Activated CD4-positive, alpha-beta T cell treated with anti-CD3 and anti-CD28 coated beads, Interleukin-2, amount 10 ng/mL, durations not matched to agents 7 days and 5 days (primary cell): ENCODE results near the gene SLC35B3. TPM values are rescaled to one million over a fixed set of nuclear protein-coding genes. Genes with fewer than 3 reads are reported as not detected.

Experiments used
- CTCF ChIA-PET: fragments of 350-600 bp; sonication (Branson Sonifier 250); formaldehyde crosslinking; loops from one replicate; lab custom pipeline; 2021; ENCODE audit warnings: antibody characterized with exemption; lab: Charles Lee
- POLR2A ChIA-PET: fragments of 350-600 bp; sonication (Branson Sonifier 250); formaldehyde crosslinking; loops from one replicate; lab custom pipeline; 2021; ENCODE audit warnings: antibody characterized with exemption; lab: Charles Lee
- DNase-seq: peaks from one replicate; pipeline ENCODE4 v3.0.0-alpha.2; 2020
- H3K27ac Mint-ChIP-seq: one replicate; pipeline ENCODE4 v1.8.0; 2021; ENCODE audit warnings: mild to moderate bottlenecking, moderate library complexity, mixed read lengths
- H3K27me3 Mint-ChIP-seq: one replicate; pipeline ENCODE4 v1.8.0; 2021; ENCODE audit warnings: mixed read lengths
- H3K36me3 Mint-ChIP-seq: one replicate; pipeline ENCODE4 v1.8.0; 2021; ENCODE audit warnings: low read depth, mixed read lengths
- H3K4me1 Mint-ChIP-seq: one replicate; pipeline ENCODE4 v1.8.0; 2021; ENCODE audit warnings: mixed read lengths
- H3K4me3 Mint-ChIP-seq: one replicate; pipeline ENCODE4 v1.8.0; 2021; ENCODE audit warnings: mild to moderate bottlenecking, moderate library complexity, mixed read lengths
- H3K9me3 Mint-ChIP-seq: one replicate; pipeline ENCODE4 v1.8.0; 2021; ENCODE audit warnings: mixed read lengths
- total RNA-seq, 2 experiments: library from RNA; stranded (reverse); gene quantifications; one replicate each; pipeline ENCODE4 v1.2.3, GENCODE V29; 2021

SLC35B3 gene
- total RNA-seq, 2 experiments from 2014 or later: 10.2 to 11.5 TPM

DNA sequence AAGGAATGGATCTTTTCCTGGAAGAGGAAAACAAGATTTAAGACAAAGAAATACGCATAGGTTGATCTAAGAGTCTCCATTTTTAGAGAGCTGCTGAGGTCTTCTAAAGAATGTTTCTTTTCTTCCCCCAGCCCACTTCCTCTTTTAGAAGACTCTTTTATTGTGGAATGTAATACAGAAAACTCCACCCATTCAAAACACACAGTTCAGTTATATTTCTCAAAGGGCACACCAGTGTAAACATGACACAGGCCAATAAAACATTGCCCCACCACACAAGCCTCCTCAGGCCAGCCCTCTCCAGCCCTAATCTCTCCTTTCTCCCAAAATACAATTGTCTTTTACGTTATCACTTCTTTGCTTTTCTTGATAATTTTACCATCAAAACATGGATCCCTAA lies 42.8 kb downstream of the SLC35B3 start:
- Mint-ChIP-seq H3K4me1 (peaks cover 18% of the 10 kb centered on the region), H3K27ac (peak overlapping the region; percentile 84), H3K9me3 (no peaks in the 10 kb centered on the region), H3K27me3 (peaks cover 5% of the 10 kb centered on the region), H3K36me3 (no peaks in the 10 kb centered on the region), H3K4me3 (no peak overlapping the region)
- no peak for DNase-seq
- CTCF ChIA-PET: no interaction called here
- POLR2A ChIA-PET: no interaction called here

DNA sequence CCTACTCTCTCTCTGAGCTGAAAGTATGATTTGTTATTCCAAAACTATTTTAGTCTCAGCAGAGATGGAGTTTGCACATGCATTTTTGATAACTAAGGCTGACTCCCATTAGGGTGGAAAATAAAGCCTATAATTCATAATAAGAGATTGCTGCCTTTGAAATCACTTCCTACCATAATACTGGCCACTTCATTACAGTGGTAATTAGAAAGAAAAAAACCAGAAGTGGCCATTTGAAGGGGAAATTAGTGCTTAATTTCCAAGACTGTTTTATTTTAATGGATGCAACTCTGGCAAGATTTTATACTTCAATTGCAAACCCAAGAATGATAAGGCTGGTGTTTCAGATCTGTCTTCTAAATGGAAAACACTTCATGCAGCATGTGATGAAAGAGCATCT lies 43.4 kb downstream of the SLC35B3 start:
- DNase-seq: no peak
- CTCF ChIA-PET: no interaction called here
- no peak overlapping the region for H3K4me3 Mint-ChIP-seq
- POLR2A ChIA-PET: no interaction called here
- H3K27ac Mint-ChIP-seq: peak overlapping the region; percentile 84
- H3K9me3 Mint-ChIP-seq: no peaks in the 10 kb centered on the region
- H3K4me1 Mint-ChIP-seq: peaks cover 18% of the 10 kb centered on the region
- no peaks in the 10 kb centered on the region for H3K36me3 Mint-ChIP-seq
- H3K27me3 Mint-ChIP-seq: peaks cover 5% of the 10 kb centered on the region

DNA sequence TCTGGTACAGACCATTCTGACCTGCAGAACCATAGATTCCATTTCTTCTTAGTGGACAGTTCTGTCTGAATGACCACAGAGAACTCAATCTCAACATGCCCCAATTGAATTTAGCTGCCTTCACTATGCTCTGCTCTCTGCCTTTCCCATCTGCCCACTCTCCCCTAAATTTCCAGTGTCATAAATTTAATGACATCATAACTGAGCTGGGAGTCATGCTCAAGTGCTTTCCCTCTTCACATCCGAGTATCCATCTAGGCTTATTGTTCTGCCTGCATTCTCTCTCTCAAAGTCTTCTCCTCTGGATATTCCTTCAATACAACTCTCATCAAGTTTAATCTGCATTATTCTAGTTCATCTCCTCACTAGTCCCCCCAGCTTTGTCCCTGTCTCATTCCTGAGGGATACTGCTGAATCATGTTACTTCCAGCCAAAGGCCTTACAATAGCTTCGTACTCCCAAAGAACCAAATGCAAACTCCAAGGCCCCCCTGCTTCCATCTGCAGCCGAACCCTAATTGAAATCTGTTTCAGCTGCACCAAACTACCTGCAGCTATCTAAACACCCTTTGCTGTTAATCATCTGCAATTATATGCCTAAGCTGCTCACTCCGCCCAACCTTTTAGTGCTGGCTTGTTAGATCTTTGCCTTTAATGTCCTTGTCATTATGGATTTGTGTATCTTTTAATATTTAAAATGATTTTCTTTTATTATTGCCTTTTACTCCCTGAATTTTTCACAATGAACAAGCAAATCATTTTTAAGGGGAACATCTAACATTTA lies 46.1 kb downstream of the SLC35B3 start:
- ChIA-PET CTCF (no interaction called here), POLR2A (no interaction called here)
- no peak overlapping the region for H3K27ac Mint-ChIP-seq
- no peaks in the 10 kb centered on the region for H3K9me3 Mint-ChIP-seq
- no peaks in the 10 kb centered on the region for H3K36me3 Mint-ChIP-seq
- H3K27me3 Mint-ChIP-seq: peaks cover 7% of the 10 kb centered on the region
- no peak overlapping the region for H3K4me3 Mint-ChIP-seq
- DNase-seq: no peak
- peaks cover 18% of the 10 kb centered on the region for H3K4me1 Mint-ChIP-seq

DNA sequence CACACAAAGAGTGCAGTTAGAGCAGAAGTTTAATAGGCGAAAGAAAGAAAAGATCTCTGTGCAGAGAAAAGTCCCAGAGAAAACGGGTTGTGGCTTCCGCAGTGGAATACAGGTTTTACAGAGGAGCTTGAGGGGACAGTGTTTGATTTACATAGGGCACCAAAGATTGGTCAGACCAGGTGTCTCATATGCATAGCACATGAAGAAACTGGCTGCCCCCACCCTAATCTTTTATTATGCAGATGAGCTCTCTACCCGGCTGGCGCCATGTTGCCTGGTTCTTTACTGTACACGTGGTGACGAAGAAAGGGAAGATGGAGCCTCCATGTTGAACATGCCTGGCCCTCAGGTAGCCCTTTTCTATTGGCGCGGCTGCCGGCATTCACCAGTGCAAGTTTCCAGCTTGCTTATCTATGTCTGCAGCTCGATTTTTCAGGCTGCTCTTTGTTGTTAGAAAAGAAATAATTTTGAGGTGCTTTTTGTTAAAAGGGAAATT lies 47.4 kb downstream of the SLC35B3 start:
- ChIA-PET CTCF (no interaction called here), POLR2A (no interaction called here)
- no peak for DNase-seq
- H3K9me3 Mint-ChIP-seq: no peaks in the 10 kb centered on the region
- no peaks in the 10 kb centered on the region for H3K36me3 Mint-ChIP-seq
- peaks cover 14% of the 10 kb centered on the region for H3K4me1 Mint-ChIP-seq
- peaks cover 7% of the 10 kb centered on the region for H3K27me3 Mint-ChIP-seq
- H3K4me3 Mint-ChIP-seq: no peak overlapping the region
- H3K27ac Mint-ChIP-seq: no peak overlapping the region

DNA sequence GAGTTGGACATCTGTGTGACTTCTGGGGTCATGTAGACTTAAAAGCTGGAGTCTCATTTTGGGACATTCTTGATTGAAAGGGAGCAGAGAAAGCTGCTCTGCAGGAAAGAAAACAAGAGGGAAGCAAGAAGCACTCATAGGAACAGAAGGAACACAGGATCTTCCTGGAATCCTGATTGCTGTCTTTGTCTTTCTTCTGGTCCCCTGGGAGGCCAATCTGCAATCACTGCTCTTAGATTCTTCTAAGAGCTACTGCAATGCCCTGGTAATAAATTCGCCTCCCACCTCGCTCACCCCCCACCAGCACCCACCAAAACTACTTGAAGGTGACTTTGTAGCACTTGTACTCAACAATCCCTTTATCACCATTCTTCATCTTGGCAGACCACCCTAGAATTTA lies 51.8 kb downstream of the SLC35B3 start:
- H3K4me3 Mint-ChIP-seq: no peak overlapping the region
- H3K27ac Mint-ChIP-seq: no peak overlapping the region
- POLR2A ChIA-PET: no interaction called here
- no peaks in the 10 kb centered on the region for H3K4me1 Mint-ChIP-seq
- H3K9me3 Mint-ChIP-seq: no peaks in the 10 kb centered on the region
- H3K36me3 Mint-ChIP-seq: no peaks in the 10 kb centered on the region
- CTCF ChIA-PET: no interaction called here
- H3K27me3 Mint-ChIP-seq: peaks cover 12% of the 10 kb centered on the region
- DNase-seq: no peak

DNA sequence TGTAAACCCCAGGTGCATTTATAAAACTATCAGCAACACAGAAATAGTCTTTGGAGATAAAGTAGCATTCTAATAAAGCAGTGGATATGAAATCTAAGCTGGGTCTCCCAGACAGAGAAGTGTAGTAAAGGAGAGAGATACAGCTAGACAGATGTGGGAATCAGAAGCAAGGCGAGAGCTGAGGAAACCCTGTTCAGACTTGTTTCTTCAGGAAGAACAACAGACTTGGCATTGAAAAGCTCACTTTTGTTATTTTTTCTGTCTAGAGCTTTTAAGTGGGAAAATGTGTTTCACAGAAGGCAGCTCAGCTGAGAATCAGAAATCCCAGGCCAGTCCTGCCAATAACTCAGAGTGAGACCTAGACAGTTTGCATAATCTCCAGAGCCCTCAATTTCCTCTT lies 52.9 kb downstream of the SLC35B3 start:
- ChIA-PET CTCF (no interaction called here), POLR2A (no interaction called here)
- H3K4me1 Mint-ChIP-seq: no peaks in the 10 kb centered on the region
- peaks cover 12% of the 10 kb centered on the region for H3K27me3 Mint-ChIP-seq
- DNase-seq: no peak
- H3K27ac Mint-ChIP-seq: no peak overlapping the region
- no peaks in the 10 kb centered on the region for H3K9me3 Mint-ChIP-seq
- no peaks in the 10 kb centered on the region for H3K36me3 Mint-ChIP-seq
- H3K4me3 Mint-ChIP-seq: no peak overlapping the region

DNA sequence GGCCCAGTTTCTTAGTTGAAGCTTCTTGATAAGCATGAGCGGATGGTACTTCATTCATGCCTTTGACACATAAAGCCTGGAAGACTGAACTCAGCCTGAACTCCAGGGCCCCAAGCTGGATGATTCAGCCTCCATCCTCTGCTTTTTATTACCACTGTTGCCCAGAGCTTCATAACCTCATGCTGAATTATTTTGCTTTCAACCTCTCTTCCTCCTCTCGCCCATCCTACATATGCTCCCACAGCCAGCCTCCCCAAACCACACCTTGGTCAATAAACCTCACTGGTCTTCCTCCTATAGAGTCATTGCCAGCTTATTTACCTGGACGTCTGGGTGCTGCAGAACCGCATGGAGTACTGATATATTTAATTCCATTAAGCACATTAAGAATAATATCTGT lies 59.4 kb downstream of the SLC35B3 start:
- Mint-ChIP-seq H3K4me3 (no peak overlapping the region), H3K27me3 (peaks cover 18% of the 10 kb centered on the region), H3K27ac (no peak overlapping the region), H3K9me3 (no peaks in the 10 kb centered on the region), H3K36me3 (no peaks in the 10 kb centered on the region), H3K4me1 (no peaks in the 10 kb centered on the region)
- ChIA-PET POLR2A (no interaction called here), CTCF (no interaction called here)
- DNase-seq: no peak
